ENCODE measurements around the gene NCBP3.
"Not testable (repeated sequence)": the region's sequence is repeated elsewhere in the genome, so short reads cannot be mapped to it uniquely, and the experiment has no call there.

Gene NCBP3

GRCh38 chr17:3866276-3866675, 20.2 kb upstream of the NCBP3 start:
- Histone ChIP-seq H3K27ac (ENCODE audit: low read depth, low read length) (no peak overlapping the region), H3K9ac (ENCODE audit: low read depth in 1 of 2, low read length in 2 of 2) (no peak overlapping the region), H3K9me3 (ENCODE audit: control insufficient read depth in 1 of 2, low read length in 2 of 2) (no peaks in the 10 kb centered on the region), H3K4me3 (ENCODE audit: low read depth in 1 of 2, low read length in 2 of 2) (no peak overlapping the region), H3K4me1 (ENCODE audit: control insufficient read depth in 1 of 2, insufficient read depth in 2 of 2, low read length in 2 of 2) (peaks cover 4 to 5% of the 10 kb centered on the region in 2 donors), H3K27me3 (ENCODE audit: control insufficient read depth in 1 of 2, insufficient read depth in 2 of 2, low read length in 2 of 2) (no peaks in the 10 kb centered on the region), H3K36me3 (ENCODE audit: control insufficient read depth in 1 of 2, insufficient read depth in 2 of 2, low read length in 2 of 2) (peaks cover 0 to under 1% of the 10 kb centered on the region in 2 donors)

DNA sequence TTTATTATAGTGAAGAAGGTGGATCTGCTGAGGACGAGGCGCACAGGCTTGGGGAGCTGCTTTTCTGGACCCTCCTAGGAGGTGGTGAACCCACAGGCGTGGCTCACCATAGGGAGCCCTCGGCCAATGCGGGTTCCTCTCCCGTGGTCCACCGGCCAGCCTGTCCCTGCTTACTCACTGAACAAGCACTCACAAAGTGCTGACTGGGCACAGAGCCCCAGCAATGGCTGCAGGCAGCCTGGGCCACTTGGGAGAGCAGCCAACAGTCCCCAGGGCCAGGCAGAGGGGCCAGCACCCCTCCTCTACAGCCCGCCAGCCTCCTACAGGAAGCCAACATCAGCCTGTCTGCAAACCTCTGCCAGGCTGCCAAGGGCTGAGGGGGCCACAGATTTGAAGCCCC, 19.1 kb upstream of the NCBP3 start:
- H3K9ac ChIP-seq (ENCODE audit: low read depth in 1 of 2, low read length in 2 of 2): no peak overlapping the region
- H3K27me3 ChIP-seq (ENCODE audit: control insufficient read depth in 1 of 2, insufficient read depth in 2 of 2, low read length in 2 of 2): no peaks in the 10 kb centered on the region
- no peak overlapping the region for H3K4me3 ChIP-seq (ENCODE audit: low read depth in 1 of 2, low read length in 2 of 2)
- no peaks in the 10 kb centered on the region for H3K4me1 ChIP-seq (ENCODE audit: control insufficient read depth in 1 of 2, insufficient read depth in 2 of 2, low read length in 2 of 2)
- H3K27ac ChIP-seq (ENCODE audit: low read depth, low read length): no peak overlapping the region
- no peaks in the 10 kb centered on the region for H3K9me3 ChIP-seq (ENCODE audit: control insufficient read depth in 1 of 2, low read length in 2 of 2)
- peaks cover 5 to 10% of the 10 kb centered on the region in 2 donors for H3K36me3 ChIP-seq (ENCODE audit: control insufficient read depth in 1 of 2, insufficient read depth in 2 of 2, low read length in 2 of 2)

DNA sequence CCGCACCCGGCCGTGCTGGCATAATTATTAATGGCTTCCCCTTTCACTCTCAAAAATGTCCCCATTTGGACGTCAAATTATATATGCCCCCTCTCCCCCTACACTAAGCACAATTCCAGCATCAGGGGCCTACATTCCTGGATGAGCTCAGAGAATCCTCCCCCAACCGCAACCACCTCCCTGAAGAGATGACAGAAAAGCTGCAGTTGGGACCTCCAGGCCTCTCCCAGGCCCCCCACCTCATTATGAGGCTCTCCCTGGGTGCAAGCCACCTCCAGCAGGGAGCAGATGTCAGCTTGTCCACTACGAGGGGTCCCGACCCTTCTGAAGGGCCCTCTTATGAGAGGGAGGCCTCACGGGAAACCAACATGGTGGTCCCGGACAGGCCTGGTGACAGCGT, 18.5 kb upstream of the NCBP3 start:
- no peaks in the 10 kb centered on the region for H3K27me3 ChIP-seq (ENCODE audit: control insufficient read depth in 1 of 2, insufficient read depth in 2 of 2, low read length in 2 of 2)
- H3K9ac ChIP-seq (ENCODE audit: low read depth in 1 of 2, low read length in 2 of 2): no peak overlapping the region
- H3K36me3 ChIP-seq (ENCODE audit: control insufficient read depth in 1 of 2, insufficient read depth in 2 of 2, low read length in 2 of 2): peaks cover 5 to 10% of the 10 kb centered on the region in 2 donors
- no peak overlapping the region for H3K4me3 ChIP-seq (ENCODE audit: low read depth in 1 of 2, low read length in 2 of 2)
- H3K27ac ChIP-seq (ENCODE audit: low read depth, low read length): no peak overlapping the region
- H3K4me1 ChIP-seq (ENCODE audit: control insufficient read depth in 1 of 2, insufficient read depth in 2 of 2, low read length in 2 of 2): no peaks in the 10 kb centered on the region
- H3K9me3 ChIP-seq (ENCODE audit: control insufficient read depth in 1 of 2, low read length in 2 of 2): no peaks in the 10 kb centered on the region

DNA sequence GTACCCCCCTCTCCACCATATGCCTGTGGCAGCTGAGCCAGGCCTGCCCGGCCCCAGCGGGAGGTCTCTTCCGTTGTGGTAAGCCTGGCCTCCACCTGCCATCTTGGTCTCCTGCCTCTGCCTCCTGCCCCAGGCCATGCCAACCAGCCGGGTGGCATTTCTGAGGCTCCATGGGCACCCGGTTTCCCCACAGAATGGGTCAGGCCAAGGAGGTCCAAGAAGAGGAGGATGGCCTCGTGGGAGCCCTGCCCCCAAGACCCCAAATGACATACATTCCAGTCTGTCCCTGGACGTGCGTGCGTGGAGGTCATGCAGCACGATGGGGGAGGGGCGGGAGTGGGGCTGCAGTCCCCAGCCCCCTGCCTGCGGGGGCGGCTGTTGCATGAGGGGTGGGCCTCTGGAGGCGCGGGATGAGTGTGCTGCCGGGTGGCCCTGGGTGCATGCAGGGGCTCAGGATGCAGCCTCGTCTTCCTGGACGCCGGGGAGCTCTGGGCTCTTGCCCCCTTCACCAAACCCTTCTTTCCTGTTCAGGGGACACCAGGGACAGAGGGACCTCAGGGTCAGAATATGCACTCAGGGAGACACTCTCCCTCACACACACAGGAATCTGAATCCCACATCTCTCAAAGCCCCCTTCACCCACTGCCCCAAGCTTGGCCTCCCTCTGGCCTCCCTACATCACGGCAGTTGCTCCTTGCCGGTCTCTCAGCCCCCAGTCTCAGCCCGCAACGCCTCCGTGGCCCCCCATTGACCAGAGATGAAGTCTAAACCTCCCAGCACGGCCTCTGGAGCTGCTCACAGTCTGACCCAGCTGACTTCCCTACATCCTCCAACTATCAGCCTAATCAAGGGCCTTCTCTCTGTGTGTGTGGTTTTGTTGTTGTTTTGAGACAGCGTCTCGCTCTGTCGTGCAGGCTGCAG, 16.0 kb upstream of the NCBP3 start:
- Histone ChIP-seq H3K9me3 (ENCODE audit: control insufficient read depth in 1 of 2, low read length in 2 of 2) (no peaks in the 10 kb centered on the region), H3K4me1 (ENCODE audit: control insufficient read depth in 1 of 2, insufficient read depth in 2 of 2, low read length in 2 of 2) (no peaks in the 10 kb centered on the region), H3K4me3 (ENCODE audit: low read depth in 1 of 2, low read length in 2 of 2) (no peak overlapping the region), H3K27me3 (ENCODE audit: control insufficient read depth in 1 of 2, insufficient read depth in 2 of 2, low read length in 2 of 2) (no peaks in the 10 kb centered on the region), H3K9ac (ENCODE audit: low read depth in 1 of 2, low read length in 2 of 2) (no peak overlapping the region), H3K36me3 (ENCODE audit: control insufficient read depth in 1 of 2, insufficient read depth in 2 of 2, low read length in 2 of 2) (peaks cover 5 to 10% of the 10 kb centered on the region in 2 donors), H3K27ac (ENCODE audit: low read depth, low read length) (no peak overlapping the region)

GRCh38 chr17:3860939-3861700, 15.1 kb upstream of the NCBP3 start:
- Histone ChIP-seq H3K9me3 (ENCODE audit: control insufficient read depth in 1 of 2, low read length in 2 of 2) (no peaks in the 10 kb centered on the region), H3K4me1 (ENCODE audit: control insufficient read depth in 1 of 2, insufficient read depth in 2 of 2, low read length in 2 of 2) (no peaks in the 10 kb centered on the region), H3K4me3 (ENCODE audit: low read depth in 1 of 2, low read length in 2 of 2) (no peak overlapping the region), H3K9ac (ENCODE audit: low read depth in 1 of 2, low read length in 2 of 2) (no peak overlapping the region), H3K36me3 (ENCODE audit: control insufficient read depth in 1 of 2, insufficient read depth in 2 of 2, low read length in 2 of 2) (peaks cover 5 to 10% of the 10 kb centered on the region in 2 donors), H3K27me3 (ENCODE audit: control insufficient read depth in 1 of 2, insufficient read depth in 2 of 2, low read length in 2 of 2) (no peaks in the 10 kb centered on the region), H3K27ac (ENCODE audit: low read depth, low read length) (no peak overlapping the region)

- peaks cover 5 to 10% of the 10 kb centered on the region in 2 donors for H3K36me3 ChIP-seq (ENCODE audit: control insufficient read depth in 1 of 2, insufficient read depth in 2 of 2, low read length in 2 of 2)
- no peaks in the 10 kb centered on the region for H3K4me1 ChIP-seq (ENCODE audit: control insufficient read depth in 1 of 2, insufficient read depth in 2 of 2, low read length in 2 of 2)
- H3K27me3 ChIP-seq (ENCODE audit: control insufficient read depth in 1 of 2, insufficient read depth in 2 of 2, low read length in 2 of 2): no peaks in the 10 kb centered on the region
- no peak overlapping the region for H3K4me3 ChIP-seq (ENCODE audit: low read depth in 1 of 2, low read length in 2 of 2)
- H3K27ac ChIP-seq (ENCODE audit: low read depth, low read length): no peak overlapping the region
- H3K9me3 ChIP-seq (ENCODE audit: control insufficient read depth in 1 of 2, low read length in 2 of 2): no peaks in the 10 kb centered on the region
- H3K9ac ChIP-seq (ENCODE audit: low read depth in 1 of 2, low read length in 2 of 2): no peak overlapping the region
Observed at GRCh38 chr17:3859940-3860339, 13.9 kb upstream of the NCBP3 start.

GRCh38 chr17:3857261-3858105, 11.4 kb upstream of the NCBP3 start:
- H3K4me1 ChIP-seq (ENCODE audit: control insufficient read depth in 1 of 2, insufficient read depth in 2 of 2, low read length in 2 of 2): no peaks in the 10 kb centered on the region
- no peaks in the 10 kb centered on the region for H3K9me3 ChIP-seq (ENCODE audit: control insufficient read depth in 1 of 2, low read length in 2 of 2)
- H3K4me3 ChIP-seq (ENCODE audit: low read depth in 1 of 2, low read length in 2 of 2): no peak overlapping the region
- H3K27ac ChIP-seq (ENCODE audit: low read depth, low read length): no peak overlapping the region
- H3K27me3 ChIP-seq (ENCODE audit: control insufficient read depth in 1 of 2, insufficient read depth in 2 of 2, low read length in 2 of 2): no peaks in the 10 kb centered on the region
- peaks cover 5 to 10% of the 10 kb centered on the region in 2 donors for H3K36me3 ChIP-seq (ENCODE audit: control insufficient read depth in 1 of 2, insufficient read depth in 2 of 2, low read length in 2 of 2)
- no peak overlapping the region for H3K9ac ChIP-seq (ENCODE audit: low read depth in 1 of 2, low read length in 2 of 2)

- H3K27ac ChIP-seq (ENCODE audit: low read depth, low read length); H3K27me3 ChIP-seq (ENCODE audit: control insufficient read depth in 1 of 2, insufficient read depth in 2 of 2, low read length in 2 of 2); H3K9me3 ChIP-seq (ENCODE audit: control insufficient read depth in 1 of 2, low read length in 2 of 2); H3K4me3 ChIP-seq (ENCODE audit: low read depth in 1 of 2, low read length in 2 of 2); H3K36me3 ChIP-seq (ENCODE audit: control insufficient read depth in 1 of 2, insufficient read depth in 2 of 2, low read length in 2 of 2); H3K9ac ChIP-seq (ENCODE audit: low read depth in 1 of 2, low read length in 2 of 2); H3K4me1 ChIP-seq (ENCODE audit: control insufficient read depth in 1 of 2, insufficient read depth in 2 of 2, low read length in 2 of 2): not testable (repeated sequence)
Observed at GRCh38 chr17:3854204-3854603, 8.2 kb upstream of the NCBP3 start.

GRCh38 chr17:3852561-3852960, 6.5 kb upstream of the NCBP3 start:
- Histone ChIP-seq H3K4me3 (ENCODE audit: low read depth in 1 of 2, low read length in 2 of 2) (no peak overlapping the region), H3K36me3 (ENCODE audit: control insufficient read depth in 1 of 2, insufficient read depth in 2 of 2, low read length in 2 of 2) (no peaks in the 10 kb centered on the region), H3K9me3 (ENCODE audit: control insufficient read depth in 1 of 2, low read length in 2 of 2) (no peaks in the 10 kb centered on the region), H3K27ac (ENCODE audit: low read depth, low read length) (no peak overlapping the region), H3K4me1 (ENCODE audit: control insufficient read depth in 1 of 2, insufficient read depth in 2 of 2, low read length in 2 of 2) (no peaks in the 10 kb centered on the region), H3K27me3 (ENCODE audit: control insufficient read depth in 1 of 2, insufficient read depth in 2 of 2, low read length in 2 of 2) (no peaks in the 10 kb centered on the region), H3K9ac (ENCODE audit: low read depth in 1 of 2, low read length in 2 of 2) (no peak overlapping the region)

Measured in duodenal mucosa (tissue), 2 donors.